GM12891 (cell line): ENCODE data around the gene PES1.

Experiments
- PAX5 ChIP-seq: IDR thresholded peaks from 2 replicates; pipeline ENCODE4 v1.6.1; 2011; ENCODE audit warnings: low read length, moderate library complexity, mild to moderate bottlenecking; ENCODE audit not compliant: insufficient read depth, severe bottlenecking
- POLR2A ChIP-seq: IDR thresholded peaks from 2 replicates; pipeline ENCODE4 v1.6.1; 2011; ENCODE audit warnings: low read depth, low read length, control low read depth
- POLR2AphosphoS5 ChIP-seq: IDR thresholded peaks from 2 replicates; pipeline ENCODE4 v1.6.1; 2011; ENCODE audit warnings: low read depth, low read length, control low read depth
- POU2F2 ChIP-seq: IDR thresholded peaks from 2 replicates; pipeline ENCODE4 v1.6.1; 2011; ENCODE audit warnings: low read depth, mild to moderate bottlenecking, control low read depth, low read length, moderate library complexity
- SPI1 ChIP-seq: IDR thresholded peaks from 2 replicates; pipeline ENCODE4 v1.6.1; 2011; ENCODE audit warnings: low read depth, low read length, control low read depth
- TAF1 ChIP-seq: IDR thresholded peaks from 2 replicates; pipeline ENCODE4 v1.6.1; 2011; ENCODE audit warnings: low read depth, low read length, control low read depth

GRCh38 chr22:30578481-30578880 lies 13.2 kb downstream of the PES1 start:
- no peak for TF ChIP-seq TAF1
- no peak for TF ChIP-seq POLR2A
- TF ChIP-seq SPI1, result no peak
- no peak for TF ChIP-seq POLR2AphosphoS5
- TF ChIP-seq PAX5, result no peak
- no peak for TF ChIP-seq POU2F2
